Measurements from ENCODE around the gene GNRHR.

GNRHR gene

GRCh38 chr4:67749286-67749685 lies 4.9 kb downstream of the GNRHR start:
- no peak overlapping the region for H3K9ac ChIP-seq (ENCODE audit: low read length)
- no peaks in the 10 kb centered on the region for H4K20me1 ChIP-seq (ENCODE audit: insufficient read depth, low read length)
- no peaks in the 10 kb centered on the region for H3K9me3 ChIP-seq (replicated peaks; ENCODE audit: insufficient read depth, low read length)
- no peak overlapping the region for H3K4me3 ChIP-seq (ENCODE audit: low read length)
- H3F3A ChIP-seq (ENCODE audit: insufficient read depth, low read length) = no peaks in the 10 kb centered on the region
- H3K27me3 ChIP-seq (replicated peaks; ENCODE audit: insufficient read depth, low read length) = no peaks in the 10 kb centered on the region
- DNase-seq = no peak
- H3K9me2 ChIP-seq (replicated peaks; ENCODE audit: insufficient read depth, low read length) = no peaks in the 10 kb centered on the region
- no peaks in the 10 kb centered on the region for H3K36me3 ChIP-seq (replicated peaks; ENCODE audit: insufficient read depth, low read length)
- H3K4me1 ChIP-seq (ENCODE audit: low read length) = peaks cover 6% of the 10 kb centered on the region; the same call in 1 of the 2 replicates
- no peak overlapping the region for H3K4me2 ChIP-seq (ENCODE audit: low read depth, low read length)
- no peak for TF ChIP-seq CTCF (IDR thresholded peaks at IDR 0.05; ENCODE audit: low read length)
- no peak for TF ChIP-seq EZH2phosphoT487 (IDR thresholded peaks at IDR 0.05; ENCODE audit: low read length)
- TF ChIP-seq EZH2 (optimal IDR thresholded peaks at IDR 0.05; ENCODE audit: low read depth, low read length) = no peak
- no peak overlapping the region for H2AFZ ChIP-seq (ENCODE audit: low read length)
- no peaks in the 10 kb centered on the region for H3K79me2 ChIP-seq (ENCODE audit: low read length)
- no peak overlapping the region for H3K27ac ChIP-seq (ENCODE audit: low read length)

- H4K20me1 ChIP-seq (ENCODE audit: insufficient read depth, low read length) = no peaks in the 10 kb centered on the region
- peaks cover 6% of the 10 kb centered on the region; the same call in 1 of the 2 replicates for H3K4me1 ChIP-seq (ENCODE audit: low read length)
- H2AFZ ChIP-seq (ENCODE audit: low read length) = 0 out of 2 replicates have a peak overlapping the region, but pooled peaks have one; percentile 6
- peak; percentile 48 for DNase-seq
- H3K27me3 ChIP-seq (replicated peaks; ENCODE audit: insufficient read depth, low read length) = no peaks in the 10 kb centered on the region
- no peak overlapping the region for H3K4me3 ChIP-seq (ENCODE audit: low read length)
- H3K36me3 ChIP-seq (replicated peaks; ENCODE audit: insufficient read depth, low read length) = no peaks in the 10 kb centered on the region
- H3K79me2 ChIP-seq (ENCODE audit: low read length) = no peaks in the 10 kb centered on the region
- no peak overlapping the region for H3K27ac ChIP-seq (ENCODE audit: low read length)
- H3K9ac ChIP-seq (ENCODE audit: low read length) = no peak overlapping the region
- no peak overlapping the region for H3K4me2 ChIP-seq (ENCODE audit: low read depth, low read length)
- no peaks in the 10 kb centered on the region for H3F3A ChIP-seq (ENCODE audit: insufficient read depth, low read length)
- peak; percentile 55 for TF ChIP-seq CTCF (IDR thresholded peaks at IDR 0.05; ENCODE audit: low read length)
- no peak for TF ChIP-seq EZH2 (optimal IDR thresholded peaks at IDR 0.05; ENCODE audit: low read depth, low read length)
- H3K9me3 ChIP-seq (replicated peaks; ENCODE audit: insufficient read depth, low read length) = no peaks in the 10 kb centered on the region
- no peaks in the 10 kb centered on the region for H3K9me2 ChIP-seq (replicated peaks; ENCODE audit: insufficient read depth, low read length)
These were observed 7.2 kb downstream of the GNRHR start for GRCh38 chr4:67746797-67747495.

GRCh38 chr4:67744561-67745283 lies 9.5 kb downstream of the GNRHR start:
- Histone ChIP-seq H3K4me2 (ENCODE audit: low read depth, low read length) (no peak overlapping the region), H3K27me3 (replicated peaks; ENCODE audit: insufficient read depth, low read length) (no peaks in the 10 kb centered on the region), H3K9me3 (replicated peaks; ENCODE audit: insufficient read depth, low read length) (no peaks in the 10 kb centered on the region), H3K36me3 (replicated peaks; ENCODE audit: insufficient read depth, low read length) (no peaks in the 10 kb centered on the region), H3K79me2 (ENCODE audit: low read length) (no peaks in the 10 kb centered on the region), H3K4me3 (ENCODE audit: low read length) (no peak overlapping the region), H3K27ac (ENCODE audit: low read length) (no peak overlapping the region), H3F3A (ENCODE audit: insufficient read depth, low read length) (no peaks in the 10 kb centered on the region), H3K9me2 (replicated peaks; ENCODE audit: insufficient read depth, low read length) (no peaks in the 10 kb centered on the region), H2AFZ (ENCODE audit: low read length) (no peak overlapping the region), H3K9ac (ENCODE audit: low read length) (no peak overlapping the region), H4K20me1 (ENCODE audit: insufficient read depth, low read length) (no peaks in the 10 kb centered on the region), H3K4me1 (ENCODE audit: low read length) (peaks cover 6% of the 10 kb centered on the region; the same call in 1 of the 2 replicates)
- no peak for TF ChIP-seq EZH2 (optimal IDR thresholded peaks at IDR 0.05; ENCODE audit: low read depth, low read length)
- no peak for TF ChIP-seq EZH2phosphoT487 (IDR thresholded peaks at IDR 0.05; ENCODE audit: low read length)
- no peak for TF ChIP-seq CTCF (IDR thresholded peaks at IDR 0.05; ENCODE audit: low read length)
- no peak for DNase-seq
